ENCODE measurements around the gene XPNPEP1.

GRCh38 chr10:109853921-109854320, 69.4 kb downstream of the XPNPEP1 start:
- TF ChIP-seq CTCF (IDR thresholded peaks at IDR 0.05; ENCODE audit: low read length) (no peak), EZH2 (IDR thresholded peaks at IDR 0.05; ENCODE audit: borderline replicate concordance, low read length) (no peak)

All from OCI-LY1 (cell line).